ENCODE results near the gene NUP35. TPM values are rescaled to one million over a fixed set of nuclear protein-coding genes. Genes with fewer than 3 reads are reported as not detected.

Gene NUP35
- total and polyA plus RNA-seq, 2 experiments from 2014 or later: 12.1 to 19.7 TPM

DNA sequence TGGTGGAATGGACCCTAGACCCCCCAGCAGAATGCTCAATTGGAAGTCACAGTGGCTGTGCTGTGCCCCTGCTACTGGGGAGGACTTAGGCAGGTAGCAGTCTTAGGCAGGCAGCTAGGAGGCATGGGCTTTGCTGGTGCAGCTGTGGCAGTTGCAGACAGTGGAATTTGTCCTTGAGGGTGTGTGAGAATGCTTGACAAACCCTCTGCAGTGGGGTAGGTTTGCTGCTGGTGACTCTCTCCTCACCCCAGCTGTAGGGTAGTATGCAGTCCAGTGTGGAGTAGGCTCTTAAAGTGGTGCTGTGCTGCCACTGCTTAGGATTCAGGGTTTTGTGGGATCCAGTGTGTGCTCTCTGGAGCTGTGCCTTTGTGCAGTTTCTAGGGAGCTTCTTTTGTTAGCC, 61.3 kb downstream of the NUP35 start:
- TF ChIP-seq, protein P1, sequence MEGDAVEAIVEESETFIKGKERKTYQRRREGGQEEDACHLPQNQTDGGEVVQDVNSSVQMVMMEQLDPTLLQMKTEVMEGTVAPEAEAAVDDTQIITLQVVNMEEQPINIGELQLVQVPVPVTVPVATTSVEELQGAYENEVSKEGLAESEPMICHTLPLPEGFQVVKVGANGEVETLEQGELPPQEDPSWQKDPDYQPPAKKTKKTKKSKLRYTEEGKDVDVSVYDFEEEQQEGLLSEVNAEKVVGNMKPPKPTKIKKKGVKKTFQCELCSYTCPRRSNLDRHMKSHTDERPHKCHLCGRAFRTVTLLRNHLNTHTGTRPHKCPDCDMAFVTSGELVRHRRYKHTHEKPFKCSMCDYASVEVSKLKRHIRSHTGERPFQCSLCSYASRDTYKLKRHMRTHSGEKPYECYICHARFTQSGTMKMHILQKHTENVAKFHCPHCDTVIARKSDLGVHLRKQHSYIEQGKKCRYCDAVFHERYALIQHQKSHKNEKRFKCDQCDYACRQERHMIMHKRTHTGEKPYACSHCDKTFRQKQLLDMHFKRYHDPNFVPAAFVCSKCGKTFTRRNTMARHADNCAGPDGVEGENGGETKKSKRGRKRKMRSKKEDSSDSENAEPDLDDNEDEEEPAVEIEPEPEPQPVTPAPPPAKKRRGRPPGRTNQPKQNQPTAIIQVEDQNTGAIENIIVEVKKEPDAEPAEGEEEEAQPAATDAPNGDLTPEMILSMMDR (IDR thresholded peaks at IDR 0.05; ENCODE audit: low read depth, low read length): no peak

DNA sequence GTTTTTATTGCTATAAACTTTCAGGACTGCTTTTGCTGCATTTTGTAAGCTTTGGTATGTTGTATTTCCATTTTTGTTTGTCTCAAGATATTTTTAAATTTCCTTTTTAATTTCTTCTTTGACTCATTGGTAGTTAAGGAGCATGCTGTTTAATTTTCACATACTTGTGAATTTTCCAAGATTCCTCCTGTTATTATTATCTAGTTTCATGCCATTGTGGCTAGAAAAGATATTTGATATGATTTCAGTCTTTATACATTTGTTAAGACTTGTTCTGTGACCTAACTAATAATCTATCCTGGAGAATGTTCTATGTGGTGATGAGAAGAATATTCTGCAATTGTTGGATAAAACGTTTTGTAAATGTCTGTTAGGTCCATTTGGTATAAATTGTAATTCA, 62.1 kb downstream of the NUP35 start:
- no peak for DNase-seq (ENCODE audit: low read depth in 1 of 2, low spot score in 1 of 2)
- H3K9me3 ChIP-seq (ENCODE audit: low read depth): no peaks in the 10 kb centered on the region

More for the DNA sequence above, 61.3 kb downstream of the NUP35 start:
- peak overlapping the region; percentile 4 for H3K27ac ChIP-seq
- H3K27me3 ChIP-seq: no peaks in the 10 kb centered on the region
- H3K36me3 ChIP-seq: no peaks in the 10 kb centered on the region
- H3K9me3 ChIP-seq (ENCODE audit: low read depth): no peaks in the 10 kb centered on the region
- DNase-seq (ENCODE audit: low read depth in 1 of 2, low spot score in 1 of 2): peak in 1 of 2 donors; percentile 36
- no peak overlapping the region for H3K4me3 ChIP-seq
- no peaks in the 10 kb centered on the region for H3K4me1 ChIP-seq (ENCODE audit: low read depth)

DNA sequence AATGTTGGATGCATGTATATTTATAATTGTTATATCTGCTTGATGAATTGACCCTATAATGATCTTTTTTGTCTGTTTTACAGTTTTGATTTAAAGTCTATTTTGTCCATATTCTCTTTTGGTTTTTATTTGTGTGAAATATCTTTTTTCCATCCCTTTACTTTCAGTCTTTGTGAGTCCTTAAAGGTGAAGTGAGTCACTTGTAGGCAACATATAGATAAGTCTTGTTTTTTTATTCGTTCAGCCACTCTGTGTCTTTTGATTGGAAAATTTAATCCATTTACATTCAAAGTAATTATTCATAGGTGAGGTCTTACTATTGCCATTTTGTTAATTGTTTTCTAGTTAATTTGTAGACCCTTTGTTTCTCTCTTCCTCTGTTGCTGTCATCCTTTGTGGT, 62.5 kb downstream of the NUP35 start:
- Histone ChIP-seq H3K4me1 (ENCODE audit: low read depth) (no peaks in the 10 kb centered on the region), H3K4me3 (no peak overlapping the region), H3K9me3 (ENCODE audit: low read depth) (no peaks in the 10 kb centered on the region), H3K36me3 (no peaks in the 10 kb centered on the region), H3K27me3 (no peaks in the 10 kb centered on the region), H3K27ac (no peak overlapping the region)
- TF ChIP-seq, protein P1 (IDR thresholded peaks at IDR 0.05; ENCODE audit: low read depth, low read length): no peak
- DNase-seq (ENCODE audit: low read depth in 1 of 2, low spot score in 1 of 2): no peak

More for the DNA sequence above, 62.1 kb downstream of the NUP35 start:
- H3K4me3 ChIP-seq: no peak overlapping the region
- no peak overlapping the region for H3K27ac ChIP-seq
- no peaks in the 10 kb centered on the region for H3K4me1 ChIP-seq (ENCODE audit: low read depth)
- H3K27me3 ChIP-seq: no peaks in the 10 kb centered on the region
- H3K36me3 ChIP-seq: no peaks in the 10 kb centered on the region
- TF ChIP-seq, protein P1 (IDR thresholded peaks at IDR 0.05; ENCODE audit: low read depth, low read length): no peak

DNA sequence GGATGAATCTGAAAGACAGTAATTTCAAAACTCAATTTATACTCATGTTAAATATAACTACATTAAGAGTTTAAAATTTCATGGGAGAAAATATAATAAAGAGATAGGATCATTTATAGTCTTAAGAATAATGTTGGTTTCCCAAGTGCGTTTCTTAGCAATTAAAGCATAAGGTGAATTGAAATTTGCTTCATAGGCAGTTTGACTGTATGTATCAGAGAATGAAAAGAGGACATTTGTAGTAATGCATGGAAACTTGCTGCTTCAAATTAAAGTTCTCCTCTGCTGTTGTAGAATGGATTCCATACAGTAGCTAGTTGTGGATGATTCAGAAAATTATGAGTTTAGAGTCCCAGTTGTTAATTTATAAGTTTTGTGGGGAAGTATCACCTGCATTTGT, 68.1 kb downstream of the NUP35 start:
- TF ChIP-seq, protein P1 (IDR thresholded peaks at IDR 0.05; ENCODE audit: low read depth, low read length): no peak
- Histone ChIP-seq H3K36me3 (no peaks in the 10 kb centered on the region), H3K4me1 (ENCODE audit: low read depth) (peaks cover 6% of the 10 kb centered on the region), H3K9me3 (ENCODE audit: low read depth) (no peaks in the 10 kb centered on the region), H3K27me3 (no peaks in the 10 kb centered on the region), H3K27ac (no peak overlapping the region), H3K4me3 (no peak overlapping the region)
- DNase-seq (ENCODE audit: low read depth in 1 of 2, low spot score in 1 of 2): no peak

DNA sequence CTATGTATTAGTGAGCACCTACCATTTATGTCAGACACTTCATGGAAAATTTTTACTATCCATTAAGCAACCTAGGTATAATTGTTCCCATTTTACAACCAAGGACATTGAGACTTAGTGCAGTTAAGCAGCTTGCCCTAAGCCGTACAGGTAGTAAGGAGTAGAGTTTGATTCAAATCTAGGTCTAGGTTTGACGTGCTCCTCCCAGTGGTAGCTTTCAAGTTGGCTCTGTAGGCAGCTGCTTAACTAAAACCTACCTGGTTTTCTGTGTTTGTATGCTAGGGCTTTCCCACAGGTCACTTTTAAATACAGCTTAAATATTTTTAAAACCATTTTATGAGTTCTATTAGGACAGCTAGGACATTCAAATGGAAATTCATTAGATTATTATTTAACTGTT, 69.7 kb downstream of the NUP35 start:
- Histone ChIP-seq H3K27me3 (no peaks in the 10 kb centered on the region), H3K4me1 (ENCODE audit: low read depth) (peaks cover 6% of the 10 kb centered on the region), H3K36me3 (no peaks in the 10 kb centered on the region), H3K27ac (no peak overlapping the region), H3K9me3 (ENCODE audit: low read depth) (no peaks in the 10 kb centered on the region), H3K4me3 (no peak overlapping the region)
- DNase-seq (ENCODE audit: low read depth in 1 of 2, low spot score in 1 of 2): no peak
- TF ChIP-seq, protein P1 (IDR thresholded peaks at IDR 0.05; ENCODE audit: low read depth, low read length): no peak

DNA sequence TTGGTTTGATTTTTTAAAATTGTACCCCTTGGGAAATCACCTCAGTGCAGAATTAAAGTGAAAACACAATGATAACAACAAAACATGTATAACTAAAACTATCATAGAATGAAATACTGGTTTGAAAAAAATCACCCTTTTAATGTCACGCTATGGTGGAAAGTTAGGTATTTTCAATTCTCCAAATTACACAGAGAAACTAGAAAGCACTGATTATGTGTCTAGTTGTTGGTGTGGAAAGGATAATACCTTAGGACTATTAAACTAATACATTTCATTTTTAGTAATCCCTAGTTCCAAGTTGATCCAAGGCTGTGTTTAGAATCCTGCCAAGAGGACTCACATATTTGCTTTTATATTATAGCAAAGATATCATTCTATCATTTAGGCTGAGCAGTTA, 71.2 kb downstream of the NUP35 start:
- no peak for DNase-seq (ENCODE audit: low read depth in 1 of 2, low spot score in 1 of 2)
- Histone ChIP-seq H3K9me3 (ENCODE audit: low read depth) (no peaks in the 10 kb centered on the region), H3K4me1 (ENCODE audit: low read depth) (peaks cover 6% of the 10 kb centered on the region), H3K27me3 (no peaks in the 10 kb centered on the region), H3K36me3 (no peaks in the 10 kb centered on the region), H3K27ac (no peak overlapping the region), H3K4me3 (no peak overlapping the region)
- TF ChIP-seq, protein P1 (IDR thresholded peaks at IDR 0.05; ENCODE audit: low read depth, low read length): no peak
